22Rv1 (cell line): ENCODE results near the gene KIF17.

Source experiments
- H3K27ac ChIP-seq: fragments of 450-650 bp; 2 replicates; pipeline ENCODE4 v1.5.1; 2017
- ZFX ChIP-seq: fragments of 450-650 bp; IDR thresholded peaks from 2 replicates; pipeline ENCODE4 v1.6.1; 2017; ENCODE audit warnings: antibody characterized with exemption, borderline replicate concordance
- TF ChIP-seq, protein P1 (sequence below): fragments of 450-650 bp; IDR thresholded peaks from 2 replicates; pipeline ENCODE4 v1.5.1; 2017; ENCODE audit warnings: mild to moderate bottlenecking

Gene KIF17

DNA sequence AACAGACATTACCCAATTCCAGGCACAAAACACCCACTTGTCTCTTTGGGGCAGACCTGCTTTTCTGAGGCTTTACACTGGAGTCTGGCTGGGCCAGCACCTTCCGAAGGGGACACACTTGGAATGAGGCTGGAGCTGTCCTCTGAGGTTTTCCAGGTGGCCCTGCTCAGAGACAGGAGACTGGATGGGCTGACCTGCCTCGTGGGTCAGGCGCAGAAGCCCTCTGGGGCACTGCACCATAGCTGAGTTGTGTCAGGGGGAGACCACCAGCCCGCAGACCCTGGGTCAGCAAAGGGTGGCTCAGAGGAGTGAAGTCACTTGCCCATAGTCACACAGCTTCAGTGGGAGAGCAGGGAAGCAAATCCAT is 12.9 kb upstream of the KIF17 start:
- H3K27ac ChIP-seq, result no peak overlapping the region

DNA sequence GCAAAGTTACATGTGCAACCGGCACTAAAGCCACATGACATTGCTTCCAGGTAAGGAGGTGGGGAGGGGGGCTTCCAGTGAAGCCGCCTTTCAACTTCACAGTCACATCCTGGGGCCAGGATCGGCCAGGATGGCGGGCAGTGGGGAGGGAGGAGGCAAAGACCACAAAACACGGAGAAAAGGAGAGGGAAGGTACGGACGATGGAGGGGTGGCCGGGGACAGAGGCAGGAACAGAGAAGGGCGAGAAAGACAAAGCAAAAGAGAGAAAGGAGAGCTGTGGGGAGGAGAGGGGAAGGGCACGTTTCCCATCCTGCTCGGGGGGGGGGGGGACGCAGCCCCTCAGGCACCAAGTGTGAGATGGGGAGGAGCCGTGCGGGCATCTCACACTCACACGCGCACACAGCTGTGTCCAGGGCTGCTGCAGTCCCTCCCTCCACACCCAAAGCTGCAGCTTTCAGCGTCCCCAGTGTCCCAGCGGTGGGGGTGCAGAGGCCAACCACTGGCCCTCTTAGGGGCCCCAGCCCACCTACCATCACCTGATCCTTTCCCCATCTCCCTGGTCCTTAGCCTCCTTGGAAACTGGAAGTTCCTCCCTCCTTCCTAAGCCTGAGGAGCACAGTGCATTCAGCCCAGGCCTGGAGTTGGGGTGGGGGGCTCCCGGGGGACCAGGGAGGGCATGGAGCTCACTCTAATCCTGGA is 12.3 kb upstream of the KIF17 start:
- no peak overlapping the region for H3K27ac ChIP-seq

More for the DNA sequence above, 12.9 kb upstream of the KIF17 start:
- TF ChIP-seq, protein P1, sequence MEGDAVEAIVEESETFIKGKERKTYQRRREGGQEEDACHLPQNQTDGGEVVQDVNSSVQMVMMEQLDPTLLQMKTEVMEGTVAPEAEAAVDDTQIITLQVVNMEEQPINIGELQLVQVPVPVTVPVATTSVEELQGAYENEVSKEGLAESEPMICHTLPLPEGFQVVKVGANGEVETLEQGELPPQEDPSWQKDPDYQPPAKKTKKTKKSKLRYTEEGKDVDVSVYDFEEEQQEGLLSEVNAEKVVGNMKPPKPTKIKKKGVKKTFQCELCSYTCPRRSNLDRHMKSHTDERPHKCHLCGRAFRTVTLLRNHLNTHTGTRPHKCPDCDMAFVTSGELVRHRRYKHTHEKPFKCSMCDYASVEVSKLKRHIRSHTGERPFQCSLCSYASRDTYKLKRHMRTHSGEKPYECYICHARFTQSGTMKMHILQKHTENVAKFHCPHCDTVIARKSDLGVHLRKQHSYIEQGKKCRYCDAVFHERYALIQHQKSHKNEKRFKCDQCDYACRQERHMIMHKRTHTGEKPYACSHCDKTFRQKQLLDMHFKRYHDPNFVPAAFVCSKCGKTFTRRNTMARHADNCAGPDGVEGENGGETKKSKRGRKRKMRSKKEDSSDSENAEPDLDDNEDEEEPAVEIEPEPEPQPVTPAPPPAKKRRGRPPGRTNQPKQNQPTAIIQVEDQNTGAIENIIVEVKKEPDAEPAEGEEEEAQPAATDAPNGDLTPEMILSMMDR, result no peak
- TF ChIP-seq ZFX, result no peak

DNA sequence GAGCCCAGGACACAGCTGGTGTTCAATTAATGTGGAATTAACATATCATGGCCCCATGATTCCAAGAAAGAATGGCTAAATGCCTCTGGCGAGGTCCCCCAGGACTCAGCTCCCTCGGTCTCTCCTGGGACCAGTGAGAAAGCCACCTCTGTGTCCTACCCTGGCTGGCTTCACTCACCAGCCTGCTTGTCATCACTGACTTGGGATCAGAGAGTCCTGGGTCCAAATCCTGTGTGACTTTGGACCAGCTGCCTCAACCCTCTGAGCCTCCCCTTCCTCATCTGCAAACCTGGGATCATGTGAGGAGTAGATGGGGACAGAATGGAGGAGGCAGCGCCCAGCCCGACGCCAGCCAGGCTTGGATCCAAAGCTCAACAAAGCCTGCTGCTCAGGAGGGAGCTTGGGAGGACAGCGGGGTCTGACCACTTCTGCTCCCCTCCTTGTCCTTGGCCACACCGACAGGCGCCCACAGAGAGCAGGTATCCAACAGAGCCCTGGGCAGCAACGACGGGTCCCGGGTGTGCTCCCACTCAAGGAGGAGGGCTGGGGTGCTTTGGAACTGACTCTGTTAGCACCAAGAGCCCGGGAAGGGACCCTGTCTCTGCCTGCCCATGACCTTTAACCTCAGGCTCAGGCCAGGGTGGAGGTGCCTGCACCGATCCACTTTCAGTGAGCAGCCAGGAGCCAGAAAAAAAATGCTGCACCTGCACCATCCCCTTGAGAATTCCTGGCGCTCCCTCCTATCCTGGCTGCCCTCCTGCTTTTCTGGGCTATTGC is 11.5 kb upstream of the KIF17 start:
- TF ChIP-seq, protein P1, result no peak
- TF ChIP-seq ZFX, result no peak
- H3K27ac ChIP-seq, result no peak overlapping the region

More for the DNA sequence above, 12.3 kb upstream of the KIF17 start:
- no peak for TF ChIP-seq ZFX

DNA sequence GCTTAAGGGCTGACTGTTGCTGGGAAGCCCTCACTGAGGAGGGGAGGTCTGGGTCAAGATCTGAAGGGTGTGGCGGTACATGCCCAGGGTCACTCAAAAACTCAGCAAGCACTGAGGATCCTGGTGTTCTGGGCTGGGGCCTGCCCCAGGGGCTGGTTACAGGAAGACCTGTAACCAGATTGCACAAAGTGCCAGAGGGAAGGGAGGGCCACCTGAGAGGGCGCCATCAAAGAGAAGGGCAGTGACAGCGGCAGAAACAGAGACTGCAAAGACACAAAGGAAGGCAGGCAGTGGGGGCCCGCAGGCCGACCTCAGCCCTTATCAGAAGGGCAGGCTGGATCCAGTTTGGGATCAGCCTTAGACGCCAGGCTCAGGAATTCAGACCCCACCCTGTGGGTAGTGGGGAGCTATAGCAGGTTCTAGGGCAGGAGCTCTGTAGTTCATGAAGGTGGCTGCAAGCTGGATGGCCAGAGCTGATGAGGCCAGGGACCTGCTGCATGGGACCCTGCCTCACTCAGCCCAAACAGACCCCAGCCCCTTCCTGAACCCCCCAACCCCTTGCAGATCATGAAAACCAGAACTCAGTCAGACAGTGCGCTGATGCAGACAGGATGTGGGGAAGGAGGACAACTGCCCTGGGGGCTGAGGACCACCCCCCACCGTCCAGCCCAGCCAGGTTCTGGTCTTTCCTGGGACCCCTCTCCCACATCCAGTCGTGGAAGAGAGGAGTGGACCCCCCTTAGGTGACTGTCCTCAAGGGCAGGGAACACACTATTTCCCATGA is 10.8 kb upstream of the KIF17 start:
- H3K27ac ChIP-seq, result no peak overlapping the region
- no peak for TF ChIP-seq ZFX
- TF ChIP-seq, protein P1, result no peak; the same call in 1 of the 2 replicates

DNA sequence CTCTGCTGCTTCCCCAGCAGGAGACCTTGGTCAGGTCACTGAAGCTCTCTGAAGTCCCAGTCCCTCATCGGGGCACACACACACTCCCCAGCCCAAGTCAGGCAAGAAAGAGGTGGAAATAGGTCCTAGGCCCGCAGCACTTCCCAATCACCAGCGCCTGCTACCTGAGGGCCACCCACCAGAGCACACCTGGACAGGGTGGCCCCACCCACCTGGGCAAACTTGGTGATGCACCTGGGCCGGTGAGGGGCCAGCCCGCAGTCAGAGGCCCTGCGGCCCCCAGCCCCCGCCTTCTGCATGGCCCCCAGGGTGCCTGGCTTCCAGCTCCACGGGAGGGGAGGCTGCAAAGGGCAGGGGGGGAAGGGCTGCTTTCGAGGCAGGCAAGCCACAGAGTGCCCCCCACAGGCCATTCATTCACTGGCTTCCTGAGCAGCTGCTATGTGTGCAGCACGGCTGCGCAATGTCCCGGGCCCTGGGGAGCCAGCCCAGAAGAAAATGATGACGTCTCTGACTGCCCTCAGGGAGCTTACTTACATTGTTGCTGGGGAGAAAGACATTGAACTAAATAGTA is 10.0 kb upstream of the KIF17 start:
- no peak overlapping the region for H3K27ac ChIP-seq
- TF ChIP-seq, protein P1, result peak; percentile 12; the same call in 1 of the 2 replicates
- no peak for TF ChIP-seq ZFX

DNA sequence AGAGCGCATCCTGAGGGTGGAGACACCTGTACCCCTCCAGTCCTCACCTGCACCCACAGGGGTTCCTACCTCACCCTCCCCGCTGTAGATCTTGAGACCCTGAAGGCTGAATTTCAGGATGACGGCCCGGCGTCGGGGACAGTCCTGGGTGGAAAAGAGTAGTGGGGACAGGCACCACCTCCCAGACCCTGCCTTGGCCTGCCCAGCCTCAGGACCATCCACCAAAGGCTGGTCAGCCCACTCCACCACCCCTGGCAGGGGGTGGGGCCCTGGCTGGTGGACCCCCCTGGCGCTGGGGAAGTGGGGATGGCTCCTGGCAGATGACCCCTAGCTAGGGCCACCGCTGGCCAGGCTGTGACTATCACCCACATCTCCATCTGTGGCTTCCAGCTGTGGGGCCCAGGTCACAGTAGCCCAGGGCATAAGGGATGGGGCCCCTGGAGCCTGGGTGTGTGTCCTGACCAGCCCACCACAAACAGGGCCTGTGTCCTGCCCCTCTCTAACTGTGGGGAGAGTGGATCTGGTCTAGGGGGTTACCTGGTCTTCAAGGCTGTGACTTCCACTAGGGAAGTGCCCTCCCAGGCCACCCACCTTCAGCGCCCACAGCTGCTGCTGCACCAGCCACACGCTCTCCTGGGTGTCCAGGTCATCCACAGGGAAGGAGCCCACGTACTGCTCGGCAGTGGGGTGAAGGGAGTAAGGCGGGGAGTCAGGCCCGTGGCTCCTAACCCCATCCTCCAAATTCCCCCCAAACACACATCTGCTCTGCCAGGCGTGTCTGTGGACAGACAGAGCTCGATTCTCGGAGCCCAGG is 9.3 kb upstream of the KIF17 start:
- H3K27ac ChIP-seq, result no peak overlapping the region
- TF ChIP-seq, protein P1, result no peak
- TF ChIP-seq ZFX, result no peak
